ENCODE data around the gene AGPAT1. TPM values are rescaled to one million over a fixed set of nuclear protein-coding genes. Genes with fewer than 3 reads are reported as not detected.
A peak's percentile ranks its signal among the peaks of the same experiment; 100 is the strongest.

The AGPAT1 gene
- total RNA-seq, 2 experiments from 2014 or later = 24.5 to 28.1 TPM

GRCh38 chr6:32171234-32171633 is 4.7 kb downstream of the AGPAT1 start:
- ChIA-PET POLR2A (no interaction called here), CTCF (ENCODE audit: unreplicated experiment) (no interaction called here)
- H3K27ac ChIP-seq (ENCODE audit: low read depth, low read length, poor library complexity, severe bottlenecking) = no peak overlapping the region
- TF ChIP-seq EZH2phosphoT487 (IDR thresholded peaks at IDR 0.05; ENCODE audit: borderline replicate concordance, low read depth, low read length) (no peak), CTCF (conservative IDR thresholded peaks at IDR 0.05; ENCODE audit: low read length) (no peak)
- no peaks in the 10 kb centered on the region for H3K9me3 ChIP-seq (ENCODE audit: low read length)
- intact Hi-C loops (cut with micrococcal nuclease; ENCODE audit: unreplicated experiment) = no loop called here
- H4K20me1 ChIP-seq (ENCODE audit: insufficient read depth, low read length) = no peaks in the 10 kb centered on the region
- H3K36me3 ChIP-seq (ENCODE audit: insufficient read depth, low read length) = peaks cover 39% of the 10 kb centered on the region
- no peak overlapping the region for H3K4me3 ChIP-seq (ENCODE audit: low read depth, low read length, poor library complexity, severe bottlenecking)
- BruUV-seq (replicated peaks) = no TSS peak
- no peak overlapping the region for H3K4me2 ChIP-seq (ENCODE audit: low read length)
- H2AFZ ChIP-seq (ENCODE audit: low read length) = no peak overlapping the region
- no peaks in the 10 kb centered on the region for H3K9me2 ChIP-seq (ENCODE audit: insufficient read depth, low read length)
- H3K79me2 ChIP-seq (ENCODE audit: insufficient read depth, low read depth, low read length) = peaks cover 14% of the 10 kb centered on the region; the same call in 1 of the 2 replicates
- peaks cover 25% of the 10 kb centered on the region for H3K4me1 ChIP-seq (ENCODE audit: insufficient read depth, low read length, poor library complexity, severe bottlenecking)
- DNase-seq (ENCODE audit: low spot score) = no peak

- Histone ChIP-seq H2AFZ (ENCODE audit: low read length) (no peak overlapping the region), H3K9me2 (ENCODE audit: insufficient read depth, low read length) (no peaks in the 10 kb centered on the region), H4K20me1 (ENCODE audit: insufficient read depth, low read length) (no peaks in the 10 kb centered on the region), H3K9me3 (ENCODE audit: low read length) (no peaks in the 10 kb centered on the region), H3K4me2 (ENCODE audit: low read length) (no peak overlapping the region), H3K4me1 (ENCODE audit: insufficient read depth, low read length, poor library complexity, severe bottlenecking) (peaks cover 23% of the 10 kb centered on the region), H3K36me3 (ENCODE audit: insufficient read depth, low read length) (peaks cover 39% of the 10 kb centered on the region), H3K27ac (ENCODE audit: low read depth, low read length, poor library complexity, severe bottlenecking) (no peak overlapping the region), H3K4me3 (ENCODE audit: low read depth, low read length, poor library complexity, severe bottlenecking) (no peak overlapping the region), H3K79me2 (ENCODE audit: insufficient read depth, low read depth, low read length) (peaks cover 9% of the 10 kb centered on the region; the same call in 1 of the 2 replicates)
- no peak for DNase-seq (ENCODE audit: low spot score)
- CTCF ChIA-PET (ENCODE audit: unreplicated experiment) = no interaction called here
- intact Hi-C loops (cut with micrococcal nuclease; ENCODE audit: unreplicated experiment) = no loop called here
- BruUV-seq (replicated peaks) = no TSS peak
- POLR2A ChIA-PET = no interaction called here
- TF ChIP-seq CTCF (conservative IDR thresholded peaks at IDR 0.05; ENCODE audit: low read length) (no peak), EZH2phosphoT487 (IDR thresholded peaks at IDR 0.05; ENCODE audit: borderline replicate concordance, low read depth, low read length) (no peak)
These were observed 5.6 kb downstream of the AGPAT1 start for GRCh38 chr6:32170294-32170693.

- no peaks in the 10 kb centered on the region for H3K9me2 ChIP-seq (ENCODE audit: insufficient read depth, low read length)
- DNase-seq (ENCODE audit: low spot score) = no peak
- no peaks in the 10 kb centered on the region for H3K79me2 ChIP-seq (ENCODE audit: insufficient read depth, low read depth, low read length)
- TF ChIP-seq EZH2phosphoT487 (IDR thresholded peaks at IDR 0.05; ENCODE audit: borderline replicate concordance, low read depth, low read length) = no peak
- TF ChIP-seq CTCF (conservative IDR thresholded peaks at IDR 0.05; ENCODE audit: low read length) = 0 out of 2 replicates have a peak, but pooled peaks have one; percentile 31
- ChIA-PET CTCF (ENCODE audit: unreplicated experiment) (no interaction called here), POLR2A (no interaction called here)
- H3K4me1 ChIP-seq (ENCODE audit: insufficient read depth, low read length, poor library complexity, severe bottlenecking) = peaks cover 23% of the 10 kb centered on the region
- H3K4me2 ChIP-seq (ENCODE audit: low read length) = no peak overlapping the region
- H4K20me1 ChIP-seq (ENCODE audit: insufficient read depth, low read length) = no peaks in the 10 kb centered on the region
- intact Hi-C loops (cut with micrococcal nuclease; ENCODE audit: unreplicated experiment) = no loop called here
- H3K4me3 ChIP-seq (ENCODE audit: low read depth, low read length, poor library complexity, severe bottlenecking) = no peak overlapping the region
- H3K27ac ChIP-seq (ENCODE audit: low read depth, low read length, poor library complexity, severe bottlenecking) = no peak overlapping the region
- no TSS peak for BruUV-seq (replicated peaks)
- peaks cover 44% of the 10 kb centered on the region for H3K36me3 ChIP-seq (ENCODE audit: insufficient read depth, low read length)
- H3K9me3 ChIP-seq (ENCODE audit: low read length) = no peaks in the 10 kb centered on the region
- H2AFZ ChIP-seq (ENCODE audit: low read length) = no peak overlapping the region
These were observed 6.9 kb downstream of the AGPAT1 start for GRCh38 chr6:32168807-32169591.
